GM23248 (cell line): ENCODE results near the gene CTNNA3.

ENCODE experiments used
- EZH2 ChIP-seq: fragments of 200-600 bp; sonication (generic); IDR thresholded peaks from 2 replicates; pipeline ENCODE4 v1.6.1; 2018; ENCODE audit warnings: antibody characterized with exemption, mild to moderate bottlenecking; ENCODE audit not compliant: insufficient read depth, poor library complexity, severe bottlenecking
- EZH2phosphoT487 ChIP-seq: fragments of 200-600 bp; sonication (generic); IDR thresholded peaks from 2 replicates; pipeline ENCODE4 v1.6.1; 2018; ENCODE audit warnings: antibody characterized with exemption, moderate library complexity, mild to moderate bottlenecking, low read depth; ENCODE audit not compliant: insufficient read depth

DNA sequence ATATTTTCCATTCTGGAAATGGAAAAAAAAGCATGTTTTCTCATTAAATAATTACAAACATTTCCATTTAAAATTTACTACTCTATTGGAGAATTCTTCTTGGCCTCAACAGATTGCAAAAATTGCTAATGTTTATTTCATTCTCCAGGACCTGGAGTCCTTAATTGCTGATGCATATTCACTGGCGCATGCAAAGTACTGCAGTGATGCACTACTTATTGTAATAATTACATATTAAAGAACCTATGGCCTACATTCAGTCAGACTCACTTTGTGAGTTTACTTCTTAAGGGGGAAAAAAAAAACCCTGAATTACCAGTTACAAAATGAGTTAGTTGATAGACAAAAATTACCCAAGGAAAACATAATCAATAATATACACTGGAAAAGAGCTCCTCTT is 1161.1 kb downstream of the CTNNA3 start:
- no peak for TF ChIP-seq EZH2phosphoT487
- TF ChIP-seq EZH2, result no peak
